Stomach (tissue), 4 donors: ENCODE results near the gene CELF5.

Source experiments
- EP300 ChIP-seq: sonication (generic); formaldehyde crosslinking; IDR thresholded peaks from one replicate; pipeline ENCODE4 v1.6.1; 2017; ENCODE audit warnings: antibody characterized with exemption
- POLR2A ChIP-seq, 4 donors: fragments of 450-650 bp; IDR thresholded peaks; one replicate each; pipeline ENCODE4 v1.6.1; 2016; ENCODE audit warnings: antibody characterized with exemption in 4 of 4, control low read depth in 2 of 4, mild to moderate bottlenecking in 1 of 4, moderate library complexity in 1 of 4
- POLR2AphosphoS5 ChIP-seq, 3 donors: sonication (generic); formaldehyde crosslinking; IDR thresholded peaks; one replicate each; pipeline ENCODE4 v1.6.1; 2016; ENCODE audit warnings: antibody characterized with exemption in 3 of 3
- TF ChIP-seq, protein P1 (sequence below), 7 experiments: fragments of 450-650 bp in 4 of 7; fragments of 200-600 bp in 3 of 7; sonication (generic) in 3 of 7; IDR thresholded peaks; one replicate each; pipeline ENCODE4 v1.5.1; 2016 to 2019; ENCODE audit warnings: antibody characterized with exemption in 7 of 7, control low read depth in 2 of 7, mild to moderate bottlenecking in 1 of 7

GRCh38 chr19:3320354-3320670 lies 95.9 kb downstream of the CELF5 start:
- TF ChIP-seq, protein P1, sequence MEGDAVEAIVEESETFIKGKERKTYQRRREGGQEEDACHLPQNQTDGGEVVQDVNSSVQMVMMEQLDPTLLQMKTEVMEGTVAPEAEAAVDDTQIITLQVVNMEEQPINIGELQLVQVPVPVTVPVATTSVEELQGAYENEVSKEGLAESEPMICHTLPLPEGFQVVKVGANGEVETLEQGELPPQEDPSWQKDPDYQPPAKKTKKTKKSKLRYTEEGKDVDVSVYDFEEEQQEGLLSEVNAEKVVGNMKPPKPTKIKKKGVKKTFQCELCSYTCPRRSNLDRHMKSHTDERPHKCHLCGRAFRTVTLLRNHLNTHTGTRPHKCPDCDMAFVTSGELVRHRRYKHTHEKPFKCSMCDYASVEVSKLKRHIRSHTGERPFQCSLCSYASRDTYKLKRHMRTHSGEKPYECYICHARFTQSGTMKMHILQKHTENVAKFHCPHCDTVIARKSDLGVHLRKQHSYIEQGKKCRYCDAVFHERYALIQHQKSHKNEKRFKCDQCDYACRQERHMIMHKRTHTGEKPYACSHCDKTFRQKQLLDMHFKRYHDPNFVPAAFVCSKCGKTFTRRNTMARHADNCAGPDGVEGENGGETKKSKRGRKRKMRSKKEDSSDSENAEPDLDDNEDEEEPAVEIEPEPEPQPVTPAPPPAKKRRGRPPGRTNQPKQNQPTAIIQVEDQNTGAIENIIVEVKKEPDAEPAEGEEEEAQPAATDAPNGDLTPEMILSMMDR (IDR thresholded peaks at IDR 0.05) = no peak
- no peak for TF ChIP-seq POLR2AphosphoS5 (IDR thresholded peaks at IDR 0.05)
- no peak for TF ChIP-seq POLR2A (IDR thresholded peaks at IDR 0.05)
- TF ChIP-seq EP300 = no peak
